Measurements from ENCODE around the gene NNMT. TPM values are rescaled to one million over a fixed set of nuclear protein-coding genes. Genes with fewer than 3 reads are reported as not detected.
"Not testable (repeated sequence)": the region's sequence is repeated elsewhere in the genome, so short reads cannot be mapped to it uniquely, and the experiment has no call there.

Gene NNMT
- total and polyA plus RNA-seq, 2 donors (not counting 1 experiment from before 2014, with no cell fraction given) = not detected

- Mint-ChIP-seq H3K4me3 (no peak overlapping the region), H3K4me1 (no peaks in the 10 kb centered on the region), H3K27me3 (peaks cover 45% of the 10 kb centered on the region), H3K9me3 (ENCODE audit: insufficient read depth) (peaks cover 8% of the 10 kb centered on the region), H3K27ac (no peak overlapping the region)
- Histone ChIP-seq H2AFZ (ENCODE audit: insufficient read depth, low read depth, low read length, poor library complexity, severe bottlenecking) (no peak overlapping the region), H4K20me1 (ENCODE audit: control insufficient read depth, insufficient read depth, low read length, poor library complexity, severe bottlenecking) (no peaks in the 10 kb centered on the region), H3K79me2 (ENCODE audit: control insufficient read depth, insufficient read depth, low read length) (no peaks in the 10 kb centered on the region), H3K4me2 (replicated peaks; ENCODE audit: low read depth, low read length, poor library complexity, severe bottlenecking) (no peak overlapping the region), H3K9me3 (ENCODE audit: control extremely low read depth in 1 of 3, control insufficient read depth in 2 of 3, insufficient read depth in 1 of 3, low read length in 2 of 3) (peaks cover 0 to 9% (median 1%) of the 10 kb centered on the region in 3 donors), H3K36me3 (replicated peaks in 1 of 2; ENCODE audit: control extremely low read depth in 1 of 2, control insufficient read depth in 1 of 2, extremely low read depth in 1 of 2, insufficient read depth in 2 of 2, low read length in 1 of 2) (no peaks in the 10 kb centered on the region), H3K4me3 (ENCODE audit: control extremely low read depth in 1 of 5, extremely low read depth in 1 of 5, insufficient read depth in 1 of 5, low read depth in 2 of 5, low read length in 4 of 5) (no peak overlapping the region), H3K27ac (ENCODE audit: low read length in 2 of 2) (no peak overlapping the region), H3K27me3 (replicated peaks in 1 of 4; ENCODE audit: control extremely low read depth in 1 of 4, control insufficient read depth in 3 of 4, insufficient read depth in 4 of 4, low read length in 3 of 4) (peaks cover 0 to 24% (median 6%) of the 10 kb centered on the region in 4 experiments), H3K4me1 (ENCODE audit: control insufficient read depth in 2 of 2, insufficient read depth in 2 of 2, low read length in 2 of 2) (no peaks in the 10 kb centered on the region), H3K9ac (ENCODE audit: low read length) (no peak overlapping the region)
- DNase-seq (no peak), ATAC-seq (ENCODE audit: low read depth) (no peak)
- TF ChIP-seq EZH2 (IDR thresholded peaks at IDR 0.05; ENCODE audit: borderline replicate concordance, insufficient read depth, low read depth, low read length, poor library complexity, severe bottlenecking) (no peak), CTCF (IDR thresholded peaks at IDR 0.05) (no peak)
- 67% methylated on average over 1 of the region's 1 CpG for WGBS (ENCODE audit: insufficient coverage)
- POLR2A ChIA-PET = no interaction called here
- CTCF ChIA-PET = interaction anchor here (0.7 kb wide), 1 partner anchor 69 kb away, joined by 3 read pairs; no protein-coding TSS in a partner anchor
- intact Hi-C loops (cut with micrococcal nuclease) = no loop called here
These were observed 34.2 kb downstream of the NNMT start for GRCh38 chr11:114330373-114330772.

- ChIA-PET CTCF (interaction anchor here (0.6 to 1.2 kb wide), 7 partner anchors 10 to 445 kb away, joined by 3 to 5 read pairs (median 4); no protein-coding TSS in a partner anchor), POLR2A (no interaction called here)
- Histone ChIP-seq H3K4me3 (ENCODE audit: control extremely low read depth in 1 of 5, extremely low read depth in 1 of 5, insufficient read depth in 1 of 5, low read depth in 2 of 5, low read length in 4 of 5) (peak overlapping the region in 4 of 5 experiments; percentile 1 to 41 (median 9)), H3K27ac (ENCODE audit: low read length in 2 of 2) (no peak overlapping the region), H3K36me3 (replicated peaks in 1 of 2; ENCODE audit: control extremely low read depth in 1 of 2, control insufficient read depth in 1 of 2, extremely low read depth in 1 of 2, insufficient read depth in 2 of 2, low read length in 1 of 2) (no peaks in the 10 kb centered on the region), H2AFZ (ENCODE audit: insufficient read depth, low read depth, low read length, poor library complexity, severe bottlenecking) (peak overlapping the region; percentile 52), H3K27me3 (replicated peaks in 1 of 4; ENCODE audit: control extremely low read depth in 1 of 4, control insufficient read depth in 3 of 4, insufficient read depth in 4 of 4, low read length in 3 of 4) (peaks cover 0 to 8% (median 4%) of the 10 kb centered on the region in 4 experiments), H3K79me2 (ENCODE audit: control insufficient read depth, insufficient read depth, low read length) (no peaks in the 10 kb centered on the region), H4K20me1 (ENCODE audit: control insufficient read depth, insufficient read depth, low read length, poor library complexity, severe bottlenecking) (no peaks in the 10 kb centered on the region), H3K9me3 (ENCODE audit: control extremely low read depth in 1 of 3, control insufficient read depth in 2 of 3, insufficient read depth in 1 of 3, low read length in 2 of 3) (peaks cover 0 to 3% (median 0%) of the 10 kb centered on the region in 3 donors), H3K4me1 (ENCODE audit: control insufficient read depth in 2 of 2, insufficient read depth in 2 of 2, low read length in 2 of 2) (peaks cover 6 to 8% of the 10 kb centered on the region in 2 donors), H3K9ac (ENCODE audit: low read length) (peak overlapping the region; percentile 33), H3K4me2 (replicated peaks; ENCODE audit: low read depth, low read length, poor library complexity, severe bottlenecking) (peak overlapping the region; percentile 72)
- DNase-seq = peak; percentile 62
- Mint-ChIP-seq H3K4me1 (peaks cover 8% of the 10 kb centered on the region), H3K27ac (no peak overlapping the region), H3K27me3 (peaks cover 13% of the 10 kb centered on the region), H3K4me3 (peak overlapping the region; percentile 27), H3K9me3 (ENCODE audit: insufficient read depth) (no peaks in the 10 kb centered on the region)
- 20% methylated on average over 15 of the region's 18 CpGs for WGBS (ENCODE audit: insufficient coverage)
- TF ChIP-seq EZH2 (IDR thresholded peaks at IDR 0.05; ENCODE audit: borderline replicate concordance, insufficient read depth, low read depth, low read length, poor library complexity, severe bottlenecking) (no peak), CTCF (IDR thresholded peaks at IDR 0.05) (peak; percentile 83)
- intact Hi-C loops (cut with micrococcal nuclease) = loop anchor here (2.0 to 10.0 kb wide), 2 partner anchors 422 to 1934 kb away; no protein-coding TSS in a partner anchor
- ATAC-seq (ENCODE audit: low read depth) = peak; percentile 60
These were observed 44.3 kb downstream of the NNMT start for GRCh38 chr11:114340311-114341131.

GRCh38 chr11:114341667-114342066, 45.5 kb downstream of the NNMT start:
- H3K9ac ChIP-seq (ENCODE audit: low read length); ATAC-seq (ENCODE audit: low read depth); H4K20me1 ChIP-seq (ENCODE audit: control insufficient read depth, insufficient read depth, low read length, poor library complexity, severe bottlenecking); H3K27me3 Mint-ChIP-seq; H3K4me3 Mint-ChIP-seq; H2AFZ ChIP-seq (ENCODE audit: insufficient read depth, low read depth, low read length, poor library complexity, severe bottlenecking); H3K9me3 ChIP-seq (ENCODE audit: control extremely low read depth in 1 of 3, control insufficient read depth in 2 of 3, insufficient read depth in 1 of 3, low read length in 2 of 3); H3K4me3 ChIP-seq (ENCODE audit: control extremely low read depth in 1 of 5, extremely low read depth in 1 of 5, insufficient read depth in 1 of 5, low read depth in 2 of 5, low read length in 4 of 5); H3K79me2 ChIP-seq (ENCODE audit: control insufficient read depth, insufficient read depth, low read length); H3K4me2 ChIP-seq (replicated peaks; ENCODE audit: low read depth, low read length, poor library complexity, severe bottlenecking); DNase-seq; H3K27me3 ChIP-seq (replicated peaks in 1 of 4; ENCODE audit: control extremely low read depth in 1 of 4, control insufficient read depth in 3 of 4, insufficient read depth in 4 of 4, low read length in 3 of 4); H3K27ac ChIP-seq (ENCODE audit: low read length in 2 of 2); H3K9me3 Mint-ChIP-seq (ENCODE audit: insufficient read depth); H3K27ac Mint-ChIP-seq; H3K4me1 ChIP-seq (ENCODE audit: control insufficient read depth in 2 of 2, insufficient read depth in 2 of 2, low read length in 2 of 2); CTCF ChIA-PET; POLR2A ChIA-PET; H3K36me3 ChIP-seq (replicated peaks in 1 of 2; ENCODE audit: control extremely low read depth in 1 of 2, control insufficient read depth in 1 of 2, extremely low read depth in 1 of 2, insufficient read depth in 2 of 2, low read length in 1 of 2): not testable (repeated sequence)
- H3K4me1 Mint-ChIP-seq = peaks cover 11% of the 10 kb centered on the region
- intact Hi-C loops (cut with micrococcal nuclease) = loop anchor here (2.0 to 10.0 kb wide), 2 partner anchors 421 to 1933 kb away; no protein-coding TSS in a partner anchor
- no CpG with 5 or more reads among the region's 3 CpGs for WGBS (ENCODE audit: insufficient coverage)

Measured in B cell (primary cell).